ENCODE results near the gene DDX23. TPM values are rescaled to one million over a fixed set of nuclear protein-coding genes. Genes with fewer than 3 reads are reported as not detected.

The DDX23 gene
- polyA plus RNA-seq, 2 of the 4 experiments (the other 2 are of a cell fraction), result 116 to 132 TPM

GRCh38 chr12:48882972-48883304 lies 31.0 kb upstream of the DDX23 start:
- FAIRE-seq (no peak), DNase-seq (ENCODE audit: low read depth in 1 of 2, low spot score in 1 of 2) (no peak), ATAC-seq (peak; percentile 45 to 46)
- TF ChIP-seq REST (IDR thresholded peaks at IDR 0.05), result no peak
- TF ChIP-seq NFE2L2 (conservative IDR thresholded peaks at IDR 0.05; ENCODE audit: low read length), result no peak
- TF ChIP-seq BHLHE40 (IDR thresholded peaks at IDR 0.05; ENCODE audit: low read depth, low read length), result no peak
- TF ChIP-seq HOXA7 (CRISPR knock-in tag; IDR thresholded peaks at IDR 0.05), result peak; percentile 25; the same call in 1 of the 2 replicates
- 0 out of 2 replicates have a peak, but pooled peaks have one; percentile 6 for TF ChIP-seq HOXB5 (CRISPR knock-in tag; IDR thresholded peaks at IDR 0.05)
- Histone ChIP-seq H3K4me3 (no peak overlapping the region), H3K27ac (peak overlapping the region; percentile 88 to 90), H3K9me3 (no peaks in the 10 kb centered on the region), H3K4me1 (peaks cover 61% of the 10 kb centered on the region), H3K4me2 (peak overlapping the region; percentile 99)
- ChIA-PET CTCF (interaction anchor here (0.9 to 33.1 kb wide), 6 partner anchors 8 to 130 kb away, joined by 3 to 1365 read pairs (median 4); partner anchors contain the start of genes DDX23, RND1 and WNT1), POLR2A (interaction anchor here (0.7 to 6.4 kb wide), 7 partner anchors 8 to 38 kb away, joined by 3 to 157 read pairs (median 3); partner anchors contain the start of genes DDX23 and RND1)
- WGBS (ENCODE audit: missing lambda C conversion rate), result 43% methylated on average over 3 of the region's 3 CpGs

- FAIRE-seq, result no peak
- ATAC-seq, result peak; percentile 61 to 66
- ChIA-PET CTCF (interaction anchor here (8.3 to 33.1 kb wide), 2 partner anchors 8 to 20 kb away, joined by 75 to 1365 read pairs; partner anchors contain the start of genes DDX23 and RND1), POLR2A (interaction anchor here (0.7 to 6.4 kb wide), 5 partner anchors 9 to 30 kb away, joined by 3 to 157 read pairs (median 3); partner anchors contain the start of genes DDX23 and RND1)
- TF ChIP-seq ATOH8 (CRISPR knock-in tag; IDR thresholded peaks at IDR 0.05; ENCODE audit: low read depth), result 0 out of 2 replicates have a peak, but pooled peaks have one; percentile 32
- TF ChIP-seq MAZ (IDR thresholded peaks at IDR 0.05; ENCODE audit: borderline replicate concordance, low read depth, low read length), result no peak
- TF ChIP-seq HES2 (IDR thresholded peaks at IDR 0.05), result no peak
- TF ChIP-seq JUN (IDR thresholded peaks at IDR 0.05), result 0 out of 5 replicates have a peak, but pooled peaks of 1 of the 2 experiments have one; percentile 25
- no peak for TF ChIP-seq FOSL2 (IDR thresholded peaks at IDR 0.05)
- TF ChIP-seq FOSL2 (CRISPR knock-in tag; IDR thresholded peaks at IDR 0.05), result peak; percentile 32
- 0 out of 5 replicates have a peak, but pooled peaks of 1 of the 2 experiments have one; percentile 8 for TF ChIP-seq EP300 (IDR thresholded peaks at IDR 0.05)
- 0 out of 3 replicates have a peak, but pooled peaks have one; percentile 15 for TF ChIP-seq BCL3 (IDR thresholded peaks at IDR 0.05)
- peak in 1 of 2 experiments; percentile 74 for DNase-seq (ENCODE audit: low read depth in 1 of 2, low spot score in 1 of 2)
- Histone ChIP-seq H3K4me1 (peaks cover 59% of the 10 kb centered on the region), H3K9me3 (no peaks in the 10 kb centered on the region), H3K4me2 (peak overlapping the region; percentile 99), H3K27ac (peak overlapping the region; percentile 88 to 90), H3K4me3 (peak overlapping the region; percentile 29)
- WGBS (ENCODE audit: missing lambda C conversion rate), result 1% methylated on average over 10 of the region's 10 CpGs
These were observed 30.3 kb upstream of the DDX23 start for GRCh38 chr12:48882315-48882687.

- ChIA-PET POLR2A (interaction anchor here (1.2 to 6.4 kb wide), 3 partner anchors 9 to 30 kb away, joined by 3 to 157 read pairs (median 26); partner anchors contain the start of genes DDX23 and RND1), CTCF (interaction anchor here (1.2 to 33.1 kb wide), 4 partner anchors 9 to 52 kb away, joined by 4 to 1365 read pairs (median 40); partner anchors contain the start of genes DDX23 and RND1)
- 37% methylated on average over 9 of the region's 9 CpGs for WGBS (ENCODE audit: missing lambda C conversion rate)
- no peak for TF ChIP-seq SMC3 (IDR thresholded peaks at IDR 0.05)
- TF ChIP-seq MAFK (IDR thresholded peaks at IDR 0.05; ENCODE audit: partially characterized antibody), result peak; percentile 66
- Histone ChIP-seq H3K4me2 (peak overlapping the region; percentile 99), H3K4me1 (peaks cover 54% of the 10 kb centered on the region), H3K4me3 (peak overlapping the region; percentile 29), H3K27ac (peak overlapping the region; percentile 88 to 90), H3K9me3 (no peaks in the 10 kb centered on the region)
- DNase-seq (ENCODE audit: low read depth in 1 of 2, low spot score in 1 of 2), result no peak
- peak; percentile 22 to 38; a peak in 4 of 6 replicates for ATAC-seq
- no peak for FAIRE-seq
These were observed 29.8 kb upstream of the DDX23 start for GRCh38 chr12:48881686-48882314.
